Measurements from ENCODE around the gene PPARA. TPM values are rescaled to one million over a fixed set of nuclear protein-coding genes. Genes with fewer than 3 reads are reported as not detected.

PPARA gene
- total and polyA plus RNA-seq, 2 experiments from 2014 or later = 4.7 to 12.6 TPM

DNA sequence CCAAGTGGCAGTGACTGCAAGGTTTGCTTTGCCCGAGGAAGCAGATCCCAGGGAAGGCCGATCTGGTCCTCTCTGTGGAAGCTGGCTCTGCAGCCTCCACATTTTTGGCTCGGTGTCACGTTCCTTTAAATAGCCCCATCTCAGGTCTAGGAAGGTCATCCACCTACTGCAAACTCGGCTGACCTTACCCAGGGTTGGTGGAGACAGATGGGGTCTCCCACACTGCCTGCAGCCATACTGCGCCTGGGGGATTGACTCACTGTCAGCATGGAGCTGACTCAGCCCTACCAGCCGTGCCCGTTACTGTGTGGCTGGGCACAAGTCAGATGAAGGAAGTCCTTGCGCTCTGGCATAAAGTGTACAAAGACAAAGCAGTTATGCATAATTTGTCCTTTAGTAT lies 82.9 kb downstream of the PPARA start:
- no peak for DNase-seq (ENCODE audit: low spot score)
- no peak overlapping the region for H3K4me3 Mint-ChIP-seq
- no peak for ATAC-seq

DNA sequence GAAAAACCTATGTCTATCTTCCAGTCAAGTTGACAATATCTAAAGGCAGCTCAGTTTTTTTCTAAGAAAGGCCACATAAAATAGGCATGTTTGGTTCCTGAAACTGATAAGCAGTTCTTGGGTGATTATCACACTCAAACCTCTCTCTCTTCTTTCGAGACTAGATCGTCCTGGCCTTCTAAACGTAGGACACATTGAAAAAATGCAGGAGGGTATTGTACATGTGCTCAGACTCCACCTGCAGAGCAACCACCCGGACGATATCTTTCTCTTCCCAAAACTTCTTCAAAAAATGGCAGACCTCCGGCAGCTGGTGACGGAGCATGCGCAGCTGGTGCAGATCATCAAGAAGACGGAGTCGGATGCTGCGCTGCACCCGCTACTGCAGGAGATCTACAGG lies 84.6 kb downstream of the PPARA start:
- Histone ChIP-seq H4K20me1 (replicated peaks; ENCODE audit: insufficient read depth) (no peaks in the 10 kb centered on the region), H3K27me3 (ENCODE audit: insufficient read depth) (no peaks in the 10 kb centered on the region), H3K4me2 (no peak overlapping the region), H2AFZ (no peak overlapping the region), H3F3A (replicated peaks; ENCODE audit: low read depth) (no peaks in the 10 kb centered on the region), H3K27ac (ENCODE audit: low read depth) (no peak overlapping the region), H3K4me1 (ENCODE audit: insufficient read depth) (no peaks in the 10 kb centered on the region), H3K4me3 (no peak overlapping the region), H3K36me3 (ENCODE audit: insufficient read depth) (no peaks in the 10 kb centered on the region), H3K9me2 (ENCODE audit: insufficient read depth) (no peaks in the 10 kb centered on the region), H3K79me2 (replicated peaks; ENCODE audit: insufficient read depth) (no peaks in the 10 kb centered on the region)
- H3K4me3 Mint-ChIP-seq = no peak overlapping the region
- no peak for ATAC-seq
- H3K36me3 Mint-ChIP-seq (ENCODE audit: low read depth) = no peaks in the 10 kb centered on the region; the same call in 2 of the 3 replicates
- H3K27ac Mint-ChIP-seq = no peak overlapping the region
- no peaks in the 10 kb centered on the region for H3K4me1 Mint-ChIP-seq
- peaks cover 9% of the 10 kb centered on the region for H3K27me3 Mint-ChIP-seq (ENCODE audit: insufficient read depth, low read depth, poor library complexity)
- H3K9me3 Mint-ChIP-seq = no peaks in the 10 kb centered on the region; the same call in 2 of the 3 replicates
- DNase-seq (ENCODE audit: low spot score) = no peak
- TF ChIP-seq, protein P1, sequence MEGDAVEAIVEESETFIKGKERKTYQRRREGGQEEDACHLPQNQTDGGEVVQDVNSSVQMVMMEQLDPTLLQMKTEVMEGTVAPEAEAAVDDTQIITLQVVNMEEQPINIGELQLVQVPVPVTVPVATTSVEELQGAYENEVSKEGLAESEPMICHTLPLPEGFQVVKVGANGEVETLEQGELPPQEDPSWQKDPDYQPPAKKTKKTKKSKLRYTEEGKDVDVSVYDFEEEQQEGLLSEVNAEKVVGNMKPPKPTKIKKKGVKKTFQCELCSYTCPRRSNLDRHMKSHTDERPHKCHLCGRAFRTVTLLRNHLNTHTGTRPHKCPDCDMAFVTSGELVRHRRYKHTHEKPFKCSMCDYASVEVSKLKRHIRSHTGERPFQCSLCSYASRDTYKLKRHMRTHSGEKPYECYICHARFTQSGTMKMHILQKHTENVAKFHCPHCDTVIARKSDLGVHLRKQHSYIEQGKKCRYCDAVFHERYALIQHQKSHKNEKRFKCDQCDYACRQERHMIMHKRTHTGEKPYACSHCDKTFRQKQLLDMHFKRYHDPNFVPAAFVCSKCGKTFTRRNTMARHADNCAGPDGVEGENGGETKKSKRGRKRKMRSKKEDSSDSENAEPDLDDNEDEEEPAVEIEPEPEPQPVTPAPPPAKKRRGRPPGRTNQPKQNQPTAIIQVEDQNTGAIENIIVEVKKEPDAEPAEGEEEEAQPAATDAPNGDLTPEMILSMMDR (conservative IDR thresholded peaks at IDR 0.05; ENCODE audit: low read depth in 2 of 2) = no peak
- no peak for TF ChIP-seq EZH2 (IDR thresholded peaks at IDR 0.05; ENCODE audit: low read depth, unreplicated experiment)
- TF ChIP-seq ZNF114 (CRISPR knock-in tag; IDR thresholded peaks at IDR 0.05) = no peak
- TF ChIP-seq ZNF331 (CRISPR knock-in tag; IDR thresholded peaks at IDR 0.05; ENCODE audit: low read depth) = no peak
- TF ChIP-seq, protein P2, sequence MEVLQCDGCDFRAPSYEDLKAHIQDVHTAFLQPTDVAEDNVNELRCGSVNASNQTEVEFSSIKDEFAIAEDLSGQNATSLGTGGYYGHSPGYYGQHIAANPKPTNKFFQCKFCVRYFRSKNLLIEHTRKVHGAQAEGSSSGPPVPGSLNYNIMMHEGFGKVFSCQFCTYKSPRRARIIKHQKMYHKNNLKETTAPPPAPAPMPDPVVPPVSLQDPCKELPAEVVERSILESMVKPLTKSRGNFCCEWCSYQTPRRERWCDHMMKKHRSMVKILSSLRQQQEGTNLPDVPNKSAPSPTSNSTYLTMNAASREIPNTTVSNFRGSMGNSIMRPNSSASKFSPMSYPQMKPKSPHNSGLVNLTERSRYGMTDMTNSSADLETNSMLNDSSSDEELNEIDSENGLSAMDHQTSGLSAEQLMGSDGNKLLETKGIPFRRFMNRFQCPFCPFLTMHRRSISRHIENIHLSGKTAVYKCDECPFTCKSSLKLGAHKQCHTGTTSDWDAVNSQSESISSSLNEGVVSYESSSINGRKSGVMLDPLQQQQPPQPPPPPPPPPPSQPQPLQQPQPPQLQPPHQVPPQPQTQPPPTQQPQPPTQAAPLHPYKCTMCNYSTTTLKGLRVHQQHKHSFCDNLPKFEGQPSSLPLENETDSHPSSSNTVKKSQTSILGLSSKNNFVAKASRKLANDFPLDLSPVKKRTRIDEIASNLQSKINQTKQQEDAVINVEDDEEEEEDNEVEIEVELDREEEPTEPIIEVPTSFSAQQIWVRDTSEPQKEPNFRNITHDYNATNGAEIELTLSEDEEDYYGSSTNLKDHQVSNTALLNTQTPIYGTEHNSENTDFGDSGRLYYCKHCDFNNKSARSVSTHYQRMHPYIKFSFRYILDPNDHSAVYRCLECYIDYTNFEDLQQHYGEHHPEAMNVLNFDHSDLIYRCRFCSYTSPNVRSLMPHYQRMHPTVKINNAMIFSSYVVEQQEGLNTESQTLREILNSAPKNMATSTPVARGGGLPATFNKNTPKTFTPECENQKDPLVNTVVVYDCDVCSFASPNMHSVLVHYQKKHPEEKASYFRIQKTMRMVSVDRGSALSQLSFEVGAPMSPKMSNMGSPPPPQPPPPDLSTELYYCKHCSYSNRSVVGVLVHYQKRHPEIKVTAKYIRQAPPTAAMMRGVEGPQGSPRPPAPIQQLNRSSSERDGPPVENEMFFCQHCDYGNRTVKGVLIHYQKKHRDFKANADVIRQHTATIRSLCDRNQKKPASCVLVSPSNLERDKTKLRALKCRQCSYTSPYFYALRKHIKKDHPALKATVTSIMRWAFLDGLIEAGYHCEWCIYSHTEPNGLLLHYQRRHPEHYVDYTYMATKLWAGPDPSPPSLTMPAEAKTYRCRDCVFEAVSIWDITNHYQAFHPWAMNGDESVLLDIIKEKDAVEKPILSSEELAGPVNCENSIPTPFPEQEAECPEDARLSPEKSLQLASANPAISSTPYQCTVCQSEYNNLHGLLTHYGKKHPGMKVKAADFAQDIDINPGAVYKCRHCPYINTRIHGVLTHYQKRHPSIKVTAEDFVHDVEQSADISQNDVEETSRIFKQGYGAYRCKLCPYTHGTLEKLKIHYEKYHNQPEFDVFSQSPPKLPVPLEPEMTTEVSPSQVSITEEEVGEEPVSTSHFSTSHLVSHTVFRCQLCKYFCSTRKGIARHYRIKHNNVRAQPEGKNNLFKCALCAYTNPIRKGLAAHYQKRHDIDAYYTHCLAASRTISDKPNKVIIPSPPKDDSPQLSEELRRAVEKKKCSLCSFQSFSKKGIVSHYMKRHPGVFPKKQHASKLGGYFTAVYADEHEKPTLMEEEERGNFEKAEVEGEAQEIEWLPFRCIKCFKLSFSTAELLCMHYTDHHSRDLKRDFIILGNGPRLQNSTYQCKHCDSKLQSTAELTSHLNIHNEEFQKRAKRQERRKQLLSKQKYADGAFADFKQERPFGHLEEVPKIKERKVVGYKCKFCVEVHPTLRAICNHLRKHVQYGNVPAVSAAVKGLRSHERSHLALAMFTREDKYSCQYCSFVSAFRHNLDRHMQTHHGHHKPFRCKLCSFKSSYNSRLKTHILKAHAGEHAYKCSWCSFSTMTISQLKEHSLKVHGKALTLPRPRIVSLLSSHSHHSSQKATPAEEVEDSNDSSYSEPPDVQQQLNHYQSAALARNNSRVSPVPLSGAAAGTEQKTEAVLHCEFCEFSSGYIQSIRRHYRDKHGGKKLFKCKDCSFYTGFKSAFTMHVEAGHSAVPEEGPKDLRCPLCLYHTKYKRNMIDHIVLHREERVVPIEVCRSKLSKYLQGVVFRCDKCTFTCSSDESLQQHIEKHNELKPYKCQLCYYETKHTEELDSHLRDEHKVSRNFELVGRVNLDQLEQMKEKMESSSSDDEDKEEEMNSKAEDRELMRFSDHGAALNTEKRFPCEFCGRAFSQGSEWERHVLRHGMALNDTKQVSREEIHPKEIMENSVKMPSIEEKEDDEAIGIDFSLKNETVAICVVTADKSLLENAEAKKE (CRISPR knock-in tag; IDR thresholded peaks at IDR 0.05) = no peak
- no peak for TF ChIP-seq CREB1 (CRISPR knock-in tag; IDR thresholded peaks at IDR 0.05; ENCODE audit: low read depth)
- no peak for TF ChIP-seq STAT1 (IDR thresholded peaks at IDR 0.05; ENCODE audit: unreplicated experiment)
- TF ChIP-seq POLR2AphosphoS5 (IDR thresholded peaks at IDR 0.05; ENCODE audit: low read depth) = no peak

More for the DNA sequence above, 82.9 kb downstream of the PPARA start:
- Mint-ChIP-seq H3K9me3 (no peaks in the 10 kb centered on the region), H3K36me3 (ENCODE audit: low read depth) (no peaks in the 10 kb centered on the region; the same call in 2 of the 3 replicates), H3K27me3 (ENCODE audit: insufficient read depth, low read depth, poor library complexity) (peaks cover 3% of the 10 kb centered on the region), H3K27ac (no peak overlapping the region), H3K4me1 (no peaks in the 10 kb centered on the region)
- H3F3A ChIP-seq (replicated peaks; ENCODE audit: low read depth) = no peaks in the 10 kb centered on the region
- no peak overlapping the region for H3K4me3 ChIP-seq
- no peaks in the 10 kb centered on the region for H3K79me2 ChIP-seq (replicated peaks; ENCODE audit: insufficient read depth)
- no peaks in the 10 kb centered on the region for H3K9me2 ChIP-seq (ENCODE audit: insufficient read depth)
- TF ChIP-seq JUNB (IDR thresholded peaks at IDR 0.05; ENCODE audit: unreplicated experiment) = no peak
- TF ChIP-seq, protein P3, sequence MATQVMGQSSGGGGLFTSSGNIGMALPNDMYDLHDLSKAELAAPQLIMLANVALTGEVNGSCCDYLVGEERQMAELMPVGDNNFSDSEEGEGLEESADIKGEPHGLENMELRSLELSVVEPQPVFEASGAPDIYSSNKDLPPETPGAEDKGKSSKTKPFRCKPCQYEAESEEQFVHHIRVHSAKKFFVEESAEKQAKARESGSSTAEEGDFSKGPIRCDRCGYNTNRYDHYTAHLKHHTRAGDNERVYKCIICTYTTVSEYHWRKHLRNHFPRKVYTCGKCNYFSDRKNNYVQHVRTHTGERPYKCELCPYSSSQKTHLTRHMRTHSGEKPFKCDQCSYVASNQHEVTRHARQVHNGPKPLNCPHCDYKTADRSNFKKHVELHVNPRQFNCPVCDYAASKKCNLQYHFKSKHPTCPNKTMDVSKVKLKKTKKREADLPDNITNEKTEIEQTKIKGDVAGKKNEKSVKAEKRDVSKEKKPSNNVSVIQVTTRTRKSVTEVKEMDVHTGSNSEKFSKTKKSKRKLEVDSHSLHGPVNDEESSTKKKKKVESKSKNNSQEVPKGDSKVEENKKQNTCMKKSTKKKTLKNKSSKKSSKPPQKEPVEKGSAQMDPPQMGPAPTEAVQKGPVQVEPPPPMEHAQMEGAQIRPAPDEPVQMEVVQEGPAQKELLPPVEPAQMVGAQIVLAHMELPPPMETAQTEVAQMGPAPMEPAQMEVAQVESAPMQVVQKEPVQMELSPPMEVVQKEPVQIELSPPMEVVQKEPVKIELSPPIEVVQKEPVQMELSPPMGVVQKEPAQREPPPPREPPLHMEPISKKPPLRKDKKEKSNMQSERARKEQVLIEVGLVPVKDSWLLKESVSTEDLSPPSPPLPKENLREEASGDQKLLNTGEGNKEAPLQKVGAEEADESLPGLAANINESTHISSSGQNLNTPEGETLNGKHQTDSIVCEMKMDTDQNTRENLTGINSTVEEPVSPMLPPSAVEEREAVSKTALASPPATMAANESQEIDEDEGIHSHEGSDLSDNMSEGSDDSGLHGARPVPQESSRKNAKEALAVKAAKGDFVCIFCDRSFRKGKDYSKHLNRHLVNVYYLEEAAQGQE (IDR thresholded peaks at IDR 0.05; ENCODE audit: unreplicated experiment) = no peak
- TF ChIP-seq STAT1 (IDR thresholded peaks at IDR 0.05; ENCODE audit: unreplicated experiment) = no peak
- no peaks in the 10 kb centered on the region for H4K20me1 ChIP-seq (replicated peaks; ENCODE audit: insufficient read depth)
- H3K4me1 ChIP-seq (ENCODE audit: insufficient read depth) = no peaks in the 10 kb centered on the region
- H3K27me3 ChIP-seq (ENCODE audit: insufficient read depth) = no peaks in the 10 kb centered on the region
- no peak overlapping the region for H3K27ac ChIP-seq (ENCODE audit: low read depth)
- H3K36me3 ChIP-seq (ENCODE audit: insufficient read depth) = no peaks in the 10 kb centered on the region
- H3K4me2 ChIP-seq = no peak overlapping the region
- H2AFZ ChIP-seq = no peak overlapping the region

Data from GM23338 (cell line).